Astrocyte (in vitro differentiated cells and primary cell): ENCODE results near the gene GALNS. TPM values are rescaled to one million over a fixed set of nuclear protein-coding genes. Genes with fewer than 3 reads are reported as not detected.

Source experiments
- DNase-seq: peaks from one replicate; pipeline ENCODE4 v3.0.0-alpha.2; 2010; ENCODE audit warnings: low read depth
- FAIRE-seq: peaks from 2 replicates; lab custom pipeline; 2011; peaks lifted over from hg19 to GRCh38; lab: Jason Lieb, UNC
- H2AFZ ChIP-seq: 2 replicates; pipeline ENCODE4 v1.6.0; 2012; ENCODE audit warnings: low read depth, low read length, inconsistent platforms
- H3K27ac ChIP-seq: 2 replicates; pipeline ENCODE4 v1.5.1; 2011; ENCODE audit warnings: low read depth, low read length, inconsistent platforms
- H3K27me3 ChIP-seq: 2 replicates; pipeline ENCODE4 v1.6.0; 2011; ENCODE audit warnings: low read length, inconsistent platforms; ENCODE audit not compliant: insufficient read depth
- H3K36me3 ChIP-seq: 2 replicates; pipeline ENCODE4 v1.5.1; 2011; ENCODE audit warnings: low read length, inconsistent platforms; ENCODE audit not compliant: insufficient read depth
- H3K4me1 ChIP-seq: 2 replicates; pipeline ENCODE4 v1.5.1; 2011; ENCODE audit warnings: low read length, inconsistent platforms; ENCODE audit not compliant: insufficient read depth
- H3K4me2 ChIP-seq: 2 replicates; pipeline ENCODE4 v1.6.0; 2012; ENCODE audit warnings: low read length, inconsistent platforms
- H3K4me3 ChIP-seq: 2 replicates; pipeline ENCODE4 v1.5.1; 2011; ENCODE audit warnings: low read depth, mild to moderate bottlenecking, low read length, inconsistent platforms; ENCODE audit not compliant: insufficient read depth
- H3K79me2 ChIP-seq: 2 replicates; pipeline ENCODE4 v1.6.0; 2012; ENCODE audit warnings: mild to moderate bottlenecking, low read length, inconsistent platforms; ENCODE audit not compliant: insufficient read depth
- H3K9ac ChIP-seq: 2 replicates; pipeline ENCODE4 v1.6.0; 2012; ENCODE audit warnings: mild to moderate bottlenecking, low read length, inconsistent platforms
- H3K9me3 ChIP-seq: 2 replicates; pipeline ENCODE4 v1.5.1; 2012; ENCODE audit warnings: low read depth, mild to moderate bottlenecking, low read length, inconsistent platforms; ENCODE audit not compliant: insufficient read depth
- H4K20me1 ChIP-seq: 2 replicates; pipeline ENCODE4 v1.6.0; 2012; ENCODE audit warnings: low read length, inconsistent platforms; ENCODE audit not compliant: insufficient read depth
- H3K27ac Mint-ChIP-seq: one replicate; pipeline ENCODE4 v1.8.0; 2021; ENCODE audit warnings: mild to moderate bottlenecking, mixed read lengths; ENCODE audit not compliant: unreplicated experiment
- H3K27me3 Mint-ChIP-seq: one replicate; pipeline ENCODE4 v1.8.0; 2021; ENCODE audit warnings: low read depth, mixed read lengths; ENCODE audit not compliant: unreplicated experiment
- H3K36me3 Mint-ChIP-seq: one replicate; pipeline ENCODE4 v1.8.0; 2021; ENCODE audit warnings: low read depth, mixed read lengths; ENCODE audit not compliant: unreplicated experiment
- H3K4me1 Mint-ChIP-seq: one replicate; pipeline ENCODE4 v1.8.0; 2021; ENCODE audit warnings: low read depth, mixed read lengths; ENCODE audit not compliant: unreplicated experiment
- H3K4me3 Mint-ChIP-seq: one replicate; pipeline ENCODE4 v1.8.0; 2021; ENCODE audit warnings: mild to moderate bottlenecking, moderate library complexity, mixed read lengths; ENCODE audit not compliant: unreplicated experiment
- H3K9me3 Mint-ChIP-seq: one replicate; pipeline ENCODE4 v1.8.0; 2021; ENCODE audit warnings: mild to moderate bottlenecking, mixed read lengths; ENCODE audit not compliant: unreplicated experiment
- CTCF ChIP-seq: IDR thresholded peaks from 2 replicates; pipeline ENCODE4 v1.5.1; 2011; ENCODE audit warnings: low read depth, mild to moderate bottlenecking, inconsistent platforms, low read length, moderate library complexity; ENCODE audit not compliant: insufficient read depth
- EZH2 ChIP-seq: IDR thresholded peaks from 2 replicates; pipeline ENCODE4 v1.6.1; 2012; ENCODE audit warnings: mild to moderate bottlenecking, low read length, inconsistent platforms; ENCODE audit not compliant: insufficient read depth
- total RNA-seq: library from RNA; stranded (reverse); gene quantifications from 2 replicates; pipeline ENCODE4 v1.2.1, GENCODE V29; 2021

Gene GALNS
- total RNA-seq, 1 donor from 2014 or later = 31.7 TPM

- no peak for FAIRE-seq
These were observed 39.8 kb downstream of the GALNS start for GRCh38 chr16:88816736-88817535.

GRCh38 chr16:88815901-88816589 lies 40.7 kb downstream of the GALNS start:
- TF ChIP-seq EZH2 (no peak), CTCF (peak; percentile 36)
- H3K4me3 ChIP-seq = no peak overlapping the region
- H3K4me1 ChIP-seq = peaks cover 6% of the 10 kb centered on the region
- H2AFZ ChIP-seq = no peak overlapping the region
- no peaks in the 10 kb centered on the region for H3K27me3 Mint-ChIP-seq
- H3K9me3 Mint-ChIP-seq = no peaks in the 10 kb centered on the region
- H3K36me3 Mint-ChIP-seq = peaks cover 1% of the 10 kb centered on the region
- H3K36me3 ChIP-seq = no peaks in the 10 kb centered on the region
- H3K4me2 ChIP-seq = no peak overlapping the region
- H4K20me1 ChIP-seq = peaks cover under 1% of the 10 kb centered on the region
- DNase-seq (no peak), FAIRE-seq (no peak)
- no peak overlapping the region for H3K27ac Mint-ChIP-seq
- no peaks in the 10 kb centered on the region for H3K27me3 ChIP-seq
- no peaks in the 10 kb centered on the region for H3K9me3 ChIP-seq
- H3K4me3 Mint-ChIP-seq = no peak overlapping the region
- peaks cover 7% of the 10 kb centered on the region for H3K79me2 ChIP-seq
- H3K9ac ChIP-seq = no peak overlapping the region
- H3K4me1 Mint-ChIP-seq = peaks cover 2% of the 10 kb centered on the region
- no peak overlapping the region for H3K27ac ChIP-seq

More at GRCh38 chr16:88816736-88817535, 39.8 kb downstream of the GALNS start:
- DNase-seq = no peak
- Histone ChIP-seq H3K27ac (no peak overlapping the region), H3K4me1 (peaks cover 4% of the 10 kb centered on the region), H3K4me3 (no peak overlapping the region), H3K36me3 (no peaks in the 10 kb centered on the region), H3K27me3 (no peaks in the 10 kb centered on the region), H3K79me2 (no peaks in the 10 kb centered on the region), H2AFZ (no peak overlapping the region), H3K9me3 (no peaks in the 10 kb centered on the region), H4K20me1 (no peaks in the 10 kb centered on the region), H3K4me2 (no peak overlapping the region), H3K9ac (no peak overlapping the region)
- Mint-ChIP-seq H3K36me3 (peaks cover 1% of the 10 kb centered on the region), H3K27ac (no peak overlapping the region), H3K27me3 (no peaks in the 10 kb centered on the region), H3K4me1 (peaks cover 2% of the 10 kb centered on the region), H3K4me3 (no peak overlapping the region), H3K9me3 (no peaks in the 10 kb centered on the region)
- TF ChIP-seq CTCF (no peak), EZH2 (no peak)
